Panc1 (cell line): Measurements from ENCODE around the gene VSTM2L. TPM values are rescaled to one million over a fixed set of nuclear protein-coding genes. Genes with fewer than 3 reads are reported as not detected.

ENCODE experiments used
- ATAC-seq: fragments of 200-7000 bp; cut with Tn5 transposase; 2 replicates; pipeline ENCODE4 v1.9.1; 2020; ENCODE audit warnings: mild to moderate bottlenecking, moderate library complexity
- BruUV-seq: library from RNA; stranded (reverse); fragments of 400-500 nt; replicated peaks from 2 replicates; lab custom pipeline; 2021; lab: Mats Ljungman, UMichigan
- CTCF ChIA-PET: fragments of 300-600 bp; sonication (Branson Sonifier 250); formaldehyde crosslinking; loops from one replicate; lab custom pipeline; 2022; ENCODE audit warnings: antibody characterized with exemption; lab: Charles Lee
- POLR2A ChIA-PET: fragments of 300-600 bp; sonication (Branson Sonifier 250); formaldehyde crosslinking; loops from one replicate; lab custom pipeline; 2022; ENCODE audit warnings: antibody characterized with exemption; lab: Charles Lee
- DNase-seq: peaks from one replicate; pipeline ENCODE4 v3.0.0-alpha.2; 2010; ENCODE audit warnings: low read depth, low spot score
- H3K27ac ChIP-seq: 2 replicates; pipeline ENCODE4 v1.5.1; 2011; ENCODE audit warnings: mild to moderate bottlenecking, low read length, inconsistent platforms
- H3K27me3 ChIP-seq: fragments of 200-500 bp; sonication (Bioruptor generic); 2 replicates; pipeline ENCODE4 v1.6.0; 2014; ENCODE audit warnings: low read length, inconsistent platforms; ENCODE audit not compliant: control insufficient read depth, insufficient read depth
- H3K36me3 ChIP-seq: fragments of 200-500 bp; sonication (Bioruptor generic); 2 replicates; pipeline ENCODE4 v1.5.1; 2014; ENCODE audit warnings: inconsistent platforms, mild to moderate bottlenecking, low read length, moderate library complexity; ENCODE audit not compliant: control insufficient read depth, insufficient read depth
- H3K4me1 ChIP-seq: 2 replicates; pipeline ENCODE4 v1.5.1; 2011; ENCODE audit warnings: inconsistent platforms, mild to moderate bottlenecking, low read length, moderate library complexity; ENCODE audit not compliant: control insufficient read depth, insufficient read depth
- H3K4me3 ChIP-seq, 2 experiments: 2 replicates each; pipeline ENCODE4 v1.5.1; 2011 to 2012; ENCODE audit warnings: low read depth in 2 of 2, low read length in 2 of 2, mild to moderate bottlenecking in 2 of 2, inconsistent platforms in 1 of 2, moderate library complexity in 1 of 2
- H3K9me3 ChIP-seq: fragments of 200-500 bp; sonication (Bioruptor generic); 2 replicates; pipeline ENCODE4 v1.5.1; 2014; ENCODE audit warnings: low read depth, mild to moderate bottlenecking, inconsistent platforms, low read length, moderate library complexity; ENCODE audit not compliant: control insufficient read depth, insufficient read depth
- POLR2AphosphoS5 ChIP-seq: IDR thresholded peaks from 2 replicates; pipeline ENCODE4 v1.6.1; 2012; ENCODE audit warnings: mild to moderate bottlenecking, low read depth, low read length, moderate library complexity
- REST ChIP-seq, 2 experiments: IDR thresholded peaks; 2 replicates each; pipeline ENCODE4 v1.6.1; 2011 to 2012; ENCODE audit warnings: low read depth in 2 of 2, control low read depth in 1 of 2, low read length in 1 of 2, mild to moderate bottlenecking in 1 of 2, moderate library complexity in 1 of 2; ENCODE audit not compliant: insufficient read depth in 1 of 2
- SIN3A ChIP-seq: IDR thresholded peaks from 2 replicates; pipeline ENCODE4 v1.6.1; 2012; ENCODE audit warnings: low read depth, mild to moderate bottlenecking, low read length, moderate library complexity, borderline replicate concordance; ENCODE audit not compliant: insufficient read depth
- TCF7L2 ChIP-seq: IDR thresholded peaks from 2 replicates; pipeline ENCODE4 v1.6.1; 2011; ENCODE audit warnings: mild to moderate bottlenecking, low read depth, low read length, inconsistent platforms
- in situ Hi-C: cut with HindIII; loops from 2 replicates; pipeline ENCODE4 v1.10.0; 2016; ENCODE audit warnings: low sequenced_read_pairs, low pct_unique_long_range_greater_than_20kb
- intact Hi-C: fragments of 100-400 bp; cut with micrococcal nuclease; formaldehyde crosslinking; loops from one replicate; pipeline ENCODE4 v1.10.0; 2022; ENCODE audit not compliant: unreplicated experiment
- total RNA-seq: library from RNA; stranded (reverse); gene quantifications from one replicate; pipeline ENCODE4 v1.2.1, GENCODE V29; 2021; ENCODE audit not compliant: unreplicated experiment
- TF ChIP-seq, protein P1 (sequence below): fragments of 450-650 bp; IDR thresholded peaks from 2 replicates; pipeline ENCODE4 v1.5.1; 2017; ENCODE audit warnings: mild to moderate bottlenecking

VSTM2L gene
- total RNA-seq, 1 experiment from 2014 or later, result 16.0 TPM

GRCh38 chr20:37856932-37857660 is 45.8 kb upstream of the VSTM2L start:
- no peak for ATAC-seq

GRCh38 chr20:37859406-37860171 is 43.3 kb upstream of the VSTM2L start:
- Histone ChIP-seq H3K36me3 (no peaks in the 10 kb centered on the region; the same call in 1 of the 2 replicates), H3K27ac (no peak overlapping the region), H3K4me3 (no peak overlapping the region), H3K27me3 (no peaks in the 10 kb centered on the region), H3K4me1 (no peaks in the 10 kb centered on the region), H3K9me3 (no peaks in the 10 kb centered on the region)
- in situ Hi-C loops, result no loop called here
- TF ChIP-seq, protein P1, sequence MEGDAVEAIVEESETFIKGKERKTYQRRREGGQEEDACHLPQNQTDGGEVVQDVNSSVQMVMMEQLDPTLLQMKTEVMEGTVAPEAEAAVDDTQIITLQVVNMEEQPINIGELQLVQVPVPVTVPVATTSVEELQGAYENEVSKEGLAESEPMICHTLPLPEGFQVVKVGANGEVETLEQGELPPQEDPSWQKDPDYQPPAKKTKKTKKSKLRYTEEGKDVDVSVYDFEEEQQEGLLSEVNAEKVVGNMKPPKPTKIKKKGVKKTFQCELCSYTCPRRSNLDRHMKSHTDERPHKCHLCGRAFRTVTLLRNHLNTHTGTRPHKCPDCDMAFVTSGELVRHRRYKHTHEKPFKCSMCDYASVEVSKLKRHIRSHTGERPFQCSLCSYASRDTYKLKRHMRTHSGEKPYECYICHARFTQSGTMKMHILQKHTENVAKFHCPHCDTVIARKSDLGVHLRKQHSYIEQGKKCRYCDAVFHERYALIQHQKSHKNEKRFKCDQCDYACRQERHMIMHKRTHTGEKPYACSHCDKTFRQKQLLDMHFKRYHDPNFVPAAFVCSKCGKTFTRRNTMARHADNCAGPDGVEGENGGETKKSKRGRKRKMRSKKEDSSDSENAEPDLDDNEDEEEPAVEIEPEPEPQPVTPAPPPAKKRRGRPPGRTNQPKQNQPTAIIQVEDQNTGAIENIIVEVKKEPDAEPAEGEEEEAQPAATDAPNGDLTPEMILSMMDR, result no peak
- no peak for TF ChIP-seq TCF7L2
- no peak for TF ChIP-seq POLR2AphosphoS5
- no peak for TF ChIP-seq REST (IDR thresholded peaks at IDR 0.05; ENCODE audit: insufficient read depth in 1 of 2, low read depth in 2 of 2, low read length in 1 of 2)
- no peak for TF ChIP-seq SIN3A
- ATAC-seq (no peak), DNase-seq (no peak)
- BruUV-seq, result no TSS peak
- POLR2A ChIA-PET, result interaction anchor here (0.6 kb wide), 2 partner anchors 311 to 403 kb away, joined by 3 to 6 read pairs; no protein-coding TSS in a partner anchor
- CTCF ChIA-PET, result interaction anchor here (0.5 kb wide), 1 partner anchor 452 kb away, joined by 3 read pairs; no protein-coding TSS in a partner anchor
- intact Hi-C loops, result no loop called here

More at GRCh38 chr20:37856932-37857660, 45.8 kb upstream of the VSTM2L start:
- DNase-seq, result no peak
- no peak for TF ChIP-seq REST (IDR thresholded peaks at IDR 0.05; ENCODE audit: insufficient read depth in 1 of 2, low read depth in 2 of 2, low read length in 1 of 2)
- no peak for TF ChIP-seq SIN3A
- TF ChIP-seq, protein P1, result no peak
- TF ChIP-seq POLR2AphosphoS5, result no peak
- no peak for TF ChIP-seq TCF7L2
- H3K9me3 ChIP-seq, result no peaks in the 10 kb centered on the region
- intact Hi-C loops (no loop called here), in situ Hi-C loops (no loop called here)
- H3K36me3 ChIP-seq, result no peaks in the 10 kb centered on the region; the same call in 1 of the 2 replicates
- H3K27me3 ChIP-seq, result no peaks in the 10 kb centered on the region
- H3K4me1 ChIP-seq, result no peaks in the 10 kb centered on the region
- ChIA-PET POLR2A (no interaction called here), CTCF (no interaction called here)
- H3K27ac ChIP-seq, result no peak overlapping the region
- no peak overlapping the region for H3K4me3 ChIP-seq
- BruUV-seq, result no TSS peak
